HT1080 (cell line): ENCODE measurements around the gene SFXN5. TPM values are rescaled to one million over a fixed set of nuclear protein-coding genes. Genes with fewer than 3 reads are reported as not detected.
"Not testable (repeated sequence)": the region's sequence is repeated elsewhere in the genome, so short reads cannot be mapped to it uniquely, and the experiment has no call there.

Experiments
- DNase-seq: peaks from one replicate; pipeline ENCODE4 v3.0.0-alpha.2; 2015; ENCODE audit warnings: low read depth
- total RNA-seq: library from RNA; depleted of rRNA; stranded (reverse); fragments of >200 nt; shearing (Covaris generic); gene quantifications from 2 replicates; pipeline ENCODE4 v1.2.3, GENCODE V29; 2014

Gene SFXN5
- total RNA-seq, 1 experiment from 2014 or later: 13.8 TPM

DNA sequence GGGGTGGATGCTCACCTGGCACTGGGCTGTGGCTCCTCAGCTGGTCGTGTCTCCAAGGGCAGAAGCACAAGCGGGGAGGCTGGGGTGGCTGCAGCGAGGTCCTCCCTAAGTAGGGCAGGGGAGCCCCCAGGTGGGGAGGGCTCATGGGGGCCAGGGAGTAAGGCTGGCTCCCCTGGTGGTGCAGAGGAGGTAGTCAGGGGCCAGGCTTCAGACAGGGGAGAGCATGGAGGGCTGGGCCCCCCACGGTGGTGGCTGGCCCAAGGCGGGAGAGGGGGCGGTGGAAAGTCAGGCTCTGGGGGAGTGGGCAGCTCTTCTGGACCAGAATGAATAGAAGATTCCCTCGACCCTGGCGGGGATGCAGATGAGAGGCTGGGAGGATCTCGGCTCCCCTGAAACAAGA lies 8.1 kb upstream of the SFXN5 start:
- DNase-seq: no peak

DNA sequence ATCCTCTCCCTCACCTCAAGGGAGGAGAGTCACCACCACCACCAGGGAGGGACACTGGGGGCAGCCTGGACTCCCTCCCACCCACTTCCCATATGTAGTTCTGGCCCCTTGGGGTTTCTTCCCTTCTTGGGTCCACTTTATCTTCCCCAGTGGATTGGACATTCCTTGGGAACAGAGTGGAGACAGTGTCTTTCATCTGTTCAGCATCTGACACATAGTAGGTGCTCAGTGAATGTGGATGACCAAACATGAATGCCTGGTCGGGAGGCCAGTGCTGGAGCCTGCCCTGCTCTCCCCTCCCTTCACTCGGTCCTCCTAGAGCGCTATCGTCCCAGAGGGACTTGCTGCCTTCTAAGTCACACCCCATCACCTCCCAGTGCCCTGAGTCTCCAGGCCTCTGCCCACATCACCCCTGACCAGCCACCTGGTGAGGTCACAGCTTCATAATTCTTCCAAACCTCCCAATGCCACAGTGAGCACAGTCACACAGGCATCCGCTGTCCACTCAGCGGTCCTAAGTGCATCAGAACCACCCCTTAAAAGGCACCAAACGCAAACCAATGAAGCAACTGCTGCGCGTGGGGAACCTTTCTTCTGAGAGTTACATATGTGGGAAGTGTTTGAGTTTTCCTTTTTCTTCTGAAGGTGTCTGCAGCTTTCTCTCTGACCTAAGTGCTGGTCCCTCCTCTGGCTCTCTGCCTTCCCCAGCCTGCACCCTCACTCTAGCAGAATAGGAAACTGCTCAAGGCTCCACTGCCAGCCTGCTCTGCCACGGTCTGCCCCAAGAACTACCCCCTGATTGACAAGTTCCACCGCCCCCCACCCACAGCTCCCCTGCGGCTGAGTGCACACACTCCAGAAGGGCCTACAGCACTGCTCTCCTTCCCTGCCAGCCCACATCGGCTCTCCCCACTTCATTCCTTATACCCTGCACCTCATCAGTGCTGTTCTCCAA lies 7.2 kb upstream of the SFXN5 start:
- no peak for DNase-seq

DNA sequence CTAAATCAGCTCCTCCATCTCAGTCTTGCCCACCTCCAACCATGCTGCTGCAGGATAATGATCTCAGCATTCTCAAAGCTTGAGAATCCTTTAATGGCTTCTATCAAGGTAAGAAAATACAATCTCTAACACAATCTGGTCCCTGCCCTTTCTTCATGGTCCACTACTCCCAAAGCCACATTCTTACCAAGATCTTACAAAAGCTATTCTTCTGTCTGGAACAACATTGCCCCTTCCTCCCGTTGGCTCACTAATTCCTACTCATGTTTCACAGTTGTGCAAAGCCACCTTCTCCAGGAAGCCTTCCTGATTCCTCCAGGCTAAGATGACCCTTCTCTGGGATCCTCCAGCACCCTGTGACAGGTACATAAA lies 5.9 kb upstream of the SFXN5 start:
- no peak for DNase-seq

DNA sequence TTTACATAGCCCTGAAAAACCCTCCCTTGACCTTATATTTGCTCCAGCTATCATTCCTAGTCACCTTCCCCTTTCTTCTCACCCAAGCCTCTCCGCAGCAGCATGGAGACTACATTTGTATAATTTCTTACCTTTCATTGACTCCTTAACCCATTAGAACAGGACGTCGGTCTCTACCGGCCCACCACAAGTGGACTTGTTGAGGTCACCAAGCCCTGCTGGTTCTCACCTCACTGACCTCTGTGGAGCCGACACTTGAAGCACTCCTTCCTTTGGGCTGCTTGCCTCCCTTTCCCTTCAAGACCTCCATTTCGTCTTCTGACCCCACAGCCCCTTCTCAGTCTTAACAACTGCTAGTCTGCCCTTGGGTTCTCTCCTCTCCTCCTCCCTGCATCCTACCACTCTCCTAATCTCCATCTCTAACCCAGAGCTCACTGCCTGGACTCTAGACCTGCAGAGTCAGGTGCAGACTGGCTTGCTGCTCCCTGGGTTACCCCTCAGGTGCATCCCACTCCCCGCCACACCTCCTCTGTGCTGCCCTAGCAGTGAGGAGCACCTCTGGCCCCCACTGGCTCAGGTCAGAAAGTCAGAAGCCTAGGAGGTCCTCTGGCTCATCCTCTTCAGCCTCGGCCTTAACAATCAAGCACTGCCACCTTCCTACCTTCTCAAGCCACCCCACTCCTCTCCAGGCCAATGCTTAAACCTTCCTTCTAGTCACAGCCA lies 5.3 kb upstream of the SFXN5 start:
- no peak for DNase-seq

DNA sequence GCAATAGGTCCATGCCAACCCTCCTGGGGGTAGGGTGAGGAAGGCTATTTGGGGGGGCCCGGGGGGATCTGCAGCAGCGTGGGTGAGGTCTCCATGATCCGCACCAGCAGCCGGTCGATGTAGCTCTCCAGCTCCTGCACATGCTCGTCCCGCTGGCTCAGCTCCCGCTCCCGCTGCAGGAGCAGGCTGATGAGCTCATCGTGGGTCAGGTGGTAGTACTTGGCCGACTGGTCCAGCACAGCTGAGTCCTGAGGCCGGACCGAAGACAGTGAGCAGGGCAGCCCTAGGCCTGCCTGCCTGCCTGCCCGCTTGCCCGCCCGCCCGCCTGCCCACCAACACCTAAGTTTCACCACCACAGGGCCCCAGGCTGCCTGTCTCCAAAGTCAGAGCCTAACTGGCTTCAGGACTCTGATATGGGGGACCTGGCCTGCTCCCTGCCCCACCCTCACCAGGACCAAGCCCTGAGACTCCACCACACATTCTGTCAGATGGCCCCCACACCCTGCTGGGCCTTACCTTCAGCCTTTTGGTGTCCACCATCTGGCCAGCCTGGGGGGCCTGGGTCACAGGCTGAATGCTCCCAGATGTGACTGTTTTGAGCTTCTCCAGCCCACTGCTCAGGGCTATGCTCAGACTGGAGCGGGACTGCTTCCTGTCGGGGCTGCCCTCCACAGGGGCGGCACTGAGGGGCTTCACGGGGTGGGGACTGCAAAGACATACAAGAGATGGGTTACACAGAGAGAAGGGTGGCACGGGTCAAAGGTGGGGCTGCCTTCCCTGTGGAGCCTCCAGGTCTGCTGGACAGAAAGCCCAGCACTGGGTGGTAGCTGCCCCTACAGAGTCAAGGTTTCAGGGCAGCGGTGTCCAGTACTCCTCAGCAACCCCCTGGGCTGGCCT lies 4.2 kb upstream of the SFXN5 start:
- no peak for DNase-seq

DNA sequence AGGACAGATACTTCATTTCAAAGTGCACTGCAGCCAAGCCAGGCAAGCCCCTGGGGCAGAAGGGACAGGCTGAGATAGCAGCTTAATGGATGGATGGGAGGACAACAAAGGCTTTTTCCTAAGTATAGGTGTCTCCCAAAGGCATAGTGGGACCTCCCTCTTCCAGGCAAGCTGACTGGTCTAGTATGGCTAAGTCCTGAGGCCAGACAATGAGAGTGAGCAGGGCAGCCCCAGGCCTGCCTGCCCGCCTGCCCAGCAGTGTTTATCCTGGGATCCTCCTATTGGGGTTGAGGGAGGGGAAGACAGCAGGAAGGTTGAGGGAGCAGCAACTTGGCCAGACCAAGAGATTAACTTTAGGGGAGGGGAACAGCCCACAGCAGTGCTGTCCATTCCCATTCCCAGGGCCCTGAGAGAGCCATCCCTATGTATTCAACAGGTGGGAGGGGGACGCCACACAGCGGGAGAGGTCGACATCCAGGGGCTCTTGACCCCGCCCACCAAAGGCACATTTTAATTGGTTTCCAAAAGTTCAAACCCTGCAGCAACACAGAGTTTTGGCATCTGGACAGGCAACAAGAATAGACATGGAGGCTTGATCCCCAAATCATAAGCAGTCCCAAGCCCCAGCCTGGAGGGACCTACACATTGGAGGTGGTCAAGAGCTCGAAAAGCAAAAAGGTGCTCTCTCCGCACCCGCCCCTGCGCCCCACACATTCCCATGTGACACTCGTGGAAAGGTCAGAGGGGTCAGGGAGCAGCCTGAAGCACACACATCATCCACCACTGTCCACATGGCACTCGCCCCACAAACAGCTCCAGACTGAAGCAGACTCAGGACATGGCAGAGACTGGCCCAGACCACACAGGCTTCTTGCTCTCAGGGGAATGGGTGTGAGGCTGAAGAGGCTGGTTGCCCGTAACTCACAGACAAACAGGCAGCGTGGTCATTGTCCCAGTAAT lies 2.9 kb upstream of the SFXN5 start:
- DNase-seq: no peak

DNA sequence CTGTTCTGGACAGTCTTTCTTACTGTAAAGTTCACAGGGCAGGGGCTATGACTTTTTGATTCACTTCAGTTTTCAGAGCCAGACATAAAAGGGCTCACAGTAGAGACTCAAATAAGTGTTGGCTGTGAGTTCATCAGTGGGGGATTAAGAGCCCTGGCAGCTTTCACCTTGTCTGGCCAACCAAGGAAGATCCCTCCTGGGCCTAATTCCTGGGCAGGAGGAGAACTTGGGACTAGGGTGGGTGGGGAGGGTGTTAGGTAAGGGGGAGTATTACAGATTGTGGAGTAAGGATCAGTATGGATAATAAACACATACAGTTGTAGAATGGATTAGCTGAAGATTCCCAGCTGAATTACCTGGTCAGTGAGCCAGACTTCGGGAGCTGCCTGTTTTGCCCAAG lies 904 bp upstream of the SFXN5 start:
- DNase-seq: no peak

DNA sequence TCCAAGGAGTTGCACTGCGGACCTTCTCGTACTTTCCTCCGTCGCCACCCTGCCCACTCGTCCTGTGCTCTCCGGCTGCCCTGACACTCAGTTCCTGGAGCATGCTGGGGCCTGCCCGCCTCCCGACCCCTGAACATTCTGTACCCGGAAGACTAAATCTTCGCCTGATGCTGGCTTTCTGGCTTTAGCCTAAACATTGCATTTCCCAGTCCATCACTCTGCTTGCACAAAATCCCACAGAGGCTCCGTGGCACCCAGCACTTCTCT lies 550 bp upstream of the SFXN5 start:
- DNase-seq: no peak

DNA sequence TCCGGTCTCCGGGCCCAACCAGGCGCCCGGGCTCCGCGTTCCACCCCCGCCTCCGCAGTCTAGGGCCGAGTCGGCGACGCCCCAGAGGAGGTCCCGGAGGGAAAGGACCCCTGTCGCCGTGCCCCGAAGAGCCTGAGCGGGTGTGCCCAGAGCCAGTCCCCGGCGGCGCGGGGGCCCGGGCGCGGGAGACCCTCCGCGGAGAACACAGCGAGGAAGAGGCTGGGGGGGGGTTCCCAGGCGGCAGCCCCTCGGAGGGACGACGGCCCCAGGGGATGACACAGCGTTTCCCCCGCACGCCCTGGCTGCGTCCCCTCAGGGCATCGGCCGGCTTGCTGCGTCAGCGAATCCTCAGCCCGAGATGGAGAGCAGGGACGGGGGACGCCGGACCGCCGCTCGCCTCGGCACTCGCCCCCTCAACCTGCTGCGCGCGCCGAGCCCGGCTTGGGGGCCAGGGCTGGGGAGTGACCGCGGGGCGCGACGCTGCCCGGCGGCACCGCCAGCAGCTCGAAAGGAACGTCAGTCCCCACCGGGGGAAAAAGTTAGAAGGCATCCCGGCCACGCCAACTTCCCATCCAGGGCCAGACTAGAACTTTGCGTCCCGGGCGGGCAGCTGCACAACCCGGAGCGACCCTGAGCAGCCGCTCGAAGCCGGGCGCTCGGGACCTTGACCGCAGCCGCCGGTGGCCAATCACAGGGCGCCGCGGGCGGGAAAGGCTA lies 711 bp downstream of the SFXN5 start:
- no peak for DNase-seq

DNA sequence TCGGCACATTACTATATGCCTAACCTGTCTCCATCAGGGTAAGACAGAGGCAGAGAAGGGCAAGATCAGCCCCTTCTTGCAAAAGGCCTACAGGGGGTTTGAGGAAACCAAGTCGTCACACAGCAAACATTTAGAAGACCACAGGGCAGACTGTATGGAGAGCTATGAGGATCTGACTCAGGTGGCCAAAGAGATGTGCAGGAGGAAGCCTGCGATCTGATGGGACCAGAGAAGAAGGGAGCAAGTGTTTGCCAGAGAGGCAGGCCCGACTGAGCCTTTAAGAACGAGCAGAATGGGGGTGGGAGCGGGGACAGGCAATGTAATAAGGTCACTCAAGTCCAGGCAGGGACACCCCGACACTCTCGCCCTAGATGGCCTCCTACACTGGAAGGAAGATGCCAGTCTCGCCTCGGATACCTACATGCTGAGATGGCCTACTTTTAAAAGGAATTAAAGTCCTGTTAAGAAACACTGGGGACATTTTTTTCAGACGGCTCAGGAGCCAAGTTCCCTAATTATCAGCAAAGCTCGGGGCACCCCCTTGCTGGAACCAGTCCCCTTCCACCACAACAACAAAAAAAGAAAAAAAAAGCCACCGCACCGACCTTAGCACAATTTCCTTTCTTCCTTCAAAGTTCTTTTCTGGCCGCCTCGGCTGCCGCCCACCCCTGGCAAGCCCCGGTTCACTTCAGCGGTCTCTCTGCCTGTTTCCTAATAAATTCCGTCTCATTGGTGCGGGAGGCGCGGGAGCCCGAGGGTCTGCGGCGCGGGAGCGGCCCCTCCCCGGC lies 1.5 kb downstream of the SFXN5 start:
- DNase-seq: peak; percentile 29

DNA sequence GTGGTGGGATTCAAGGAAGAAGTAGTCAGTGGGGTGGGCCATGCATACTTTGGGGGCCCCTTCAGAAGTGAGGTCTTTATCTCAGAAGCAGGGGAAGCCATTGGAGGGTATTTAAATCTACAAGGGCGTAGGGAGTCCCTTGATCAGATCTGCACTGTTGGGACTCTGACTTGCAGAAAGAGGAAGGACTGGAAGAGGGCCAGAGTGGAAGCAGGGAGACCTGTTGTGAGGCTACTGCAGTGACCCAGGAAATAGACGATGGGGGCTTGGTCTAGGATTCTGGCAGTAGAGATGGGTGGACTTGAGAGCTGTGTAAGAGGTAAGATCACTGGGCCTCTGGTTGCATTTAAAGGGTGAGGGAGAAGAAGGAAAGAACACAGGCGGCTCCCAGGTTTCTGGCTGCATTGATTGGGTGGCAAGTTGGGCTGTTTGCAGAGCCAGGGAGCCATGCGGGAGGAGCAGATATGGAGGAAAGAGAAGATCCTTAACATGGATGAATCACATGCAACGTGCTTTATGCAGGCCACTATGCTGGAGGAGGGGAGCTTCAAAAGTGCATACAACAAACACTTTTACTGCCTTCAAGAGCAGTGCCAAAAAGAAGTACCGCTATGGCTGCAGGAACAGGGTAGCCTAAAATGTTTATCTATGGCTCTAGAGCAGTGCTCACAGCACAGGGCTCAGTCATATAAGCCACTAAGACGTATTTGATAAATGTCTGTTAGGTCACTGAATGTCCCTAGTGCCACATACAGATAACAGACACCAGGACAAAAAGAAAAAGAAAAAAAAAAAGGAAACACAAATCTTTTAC lies 2.3 kb downstream of the SFXN5 start:
- DNase-seq: no peak

DNA sequence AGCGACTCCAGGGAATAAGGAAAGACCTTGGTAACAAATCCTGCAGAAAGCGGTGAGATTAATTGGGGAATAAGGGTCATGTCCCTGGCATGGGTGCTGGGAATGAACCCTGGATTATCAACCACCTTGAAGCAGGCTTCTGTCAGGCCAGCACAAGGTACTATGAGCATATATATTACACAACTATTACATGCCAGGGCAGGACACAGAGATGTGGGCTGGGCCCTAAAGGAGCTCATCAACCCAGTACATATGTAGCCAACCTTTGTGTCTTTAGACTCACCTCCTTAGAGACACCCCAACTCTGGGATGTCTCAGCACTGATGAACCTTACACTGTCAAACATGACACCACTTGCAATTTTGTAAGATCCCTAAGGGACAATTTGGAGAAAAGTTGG lies 3.4 kb downstream of the SFXN5 start:
- no peak for DNase-seq

DNA sequence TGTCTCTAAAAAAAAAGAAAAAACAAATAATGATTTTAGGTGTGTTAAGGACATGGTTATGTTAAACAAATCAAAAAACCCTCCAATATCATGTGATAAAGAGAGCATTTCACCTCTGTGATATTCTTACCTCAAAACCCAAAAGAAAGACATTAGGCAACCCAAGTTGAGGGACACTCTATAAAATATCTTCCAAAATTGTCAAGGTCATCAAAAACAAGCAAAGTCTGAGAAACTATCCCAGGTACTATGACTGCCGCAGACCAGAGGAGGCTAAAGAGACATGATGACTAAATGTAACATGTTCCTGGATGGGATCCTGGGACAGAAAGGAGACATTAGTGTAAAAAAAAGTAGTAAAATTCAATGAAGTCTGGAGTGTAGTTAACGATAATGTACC lies 4.5 kb downstream of the SFXN5 start:
- DNase-seq: no peak

DNA sequence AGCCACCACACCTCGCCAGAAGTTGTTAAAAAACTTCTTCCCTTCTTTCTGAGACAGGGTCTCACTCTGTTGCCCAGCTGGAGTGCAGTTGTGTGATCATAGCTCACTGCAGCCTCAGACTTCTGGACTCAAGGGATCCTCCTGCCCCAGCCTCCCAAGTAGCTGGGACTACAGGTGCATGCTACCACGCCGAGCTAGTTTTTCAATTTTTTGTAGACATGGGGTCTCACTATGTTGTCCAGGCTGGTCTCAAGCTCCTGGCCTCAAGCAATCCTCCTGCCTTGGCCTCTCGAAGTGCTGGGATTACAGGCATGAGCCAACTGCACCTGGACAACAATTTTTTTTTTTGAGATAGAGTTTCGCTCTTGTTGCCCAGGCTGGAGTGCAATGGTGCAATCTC lies 6.4 kb downstream of the SFXN5 start:
- DNase-seq: not testable (repeated sequence)

DNA sequence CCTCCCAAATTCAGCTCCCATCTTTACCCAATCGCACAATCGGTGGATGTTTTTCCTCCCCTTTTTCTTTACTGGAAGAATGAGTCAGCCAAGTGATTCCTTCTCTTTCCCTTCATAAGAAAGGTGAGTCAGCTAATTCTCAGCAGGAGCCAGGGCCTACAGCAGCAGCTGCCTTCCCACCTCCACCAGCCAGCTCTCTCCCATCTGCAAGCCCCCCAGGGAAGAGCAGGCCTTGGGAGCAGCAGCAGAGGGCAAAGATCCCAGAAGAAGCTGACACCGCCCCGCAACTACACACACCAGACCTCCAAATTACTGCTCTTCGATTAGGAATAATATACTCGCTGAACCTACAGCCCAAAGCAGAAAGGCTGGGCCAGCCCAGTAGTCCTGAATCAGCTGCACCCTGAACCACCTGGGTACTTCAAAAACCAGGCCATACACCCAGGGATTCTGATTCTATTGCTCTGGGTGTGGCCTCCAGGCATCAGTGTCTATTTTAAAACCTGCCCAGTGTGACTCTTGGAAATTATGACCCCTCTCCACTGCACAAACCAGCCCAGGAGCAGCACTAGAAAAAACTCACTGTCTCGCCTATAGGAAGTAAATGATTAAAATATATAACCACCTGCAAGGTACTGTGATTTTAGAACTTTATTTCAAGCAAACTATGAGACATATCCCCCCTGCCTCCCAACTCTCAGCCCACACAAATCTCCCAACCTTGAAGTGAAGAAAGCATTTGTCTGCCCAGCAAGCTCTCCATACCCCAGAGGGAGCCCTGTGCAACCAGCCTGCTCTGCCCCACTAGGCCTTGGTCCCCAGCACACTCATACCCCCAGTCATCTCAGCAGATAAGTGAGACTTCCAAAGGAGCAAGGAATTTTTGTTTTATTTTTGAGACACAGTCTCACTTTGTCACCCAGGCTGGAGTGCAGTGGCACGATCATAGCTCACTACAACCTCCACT lies 7.3 kb downstream of the SFXN5 start:
- peak; percentile 90 for DNase-seq

DNA sequence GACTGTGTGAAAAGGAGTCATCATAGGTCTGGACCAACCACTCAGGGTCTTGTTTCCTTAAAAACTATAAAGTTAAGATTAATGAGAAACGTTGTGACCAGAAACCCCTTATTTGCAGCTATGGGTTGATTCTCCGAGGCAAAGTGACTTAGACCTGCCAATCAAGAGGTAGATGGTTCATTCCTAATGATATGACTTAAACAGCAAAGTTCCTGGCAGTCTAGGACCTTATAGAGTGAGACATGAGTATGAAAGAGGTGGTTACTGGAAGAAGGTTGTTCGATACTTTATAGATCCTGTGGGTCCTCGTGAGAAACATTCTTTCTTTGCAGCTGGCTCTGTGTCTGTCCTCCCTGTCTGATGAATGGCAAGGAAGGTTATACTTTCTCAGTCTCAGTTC lies 8.0 kb downstream of the SFXN5 start:
- no peak for DNase-seq

DNA sequence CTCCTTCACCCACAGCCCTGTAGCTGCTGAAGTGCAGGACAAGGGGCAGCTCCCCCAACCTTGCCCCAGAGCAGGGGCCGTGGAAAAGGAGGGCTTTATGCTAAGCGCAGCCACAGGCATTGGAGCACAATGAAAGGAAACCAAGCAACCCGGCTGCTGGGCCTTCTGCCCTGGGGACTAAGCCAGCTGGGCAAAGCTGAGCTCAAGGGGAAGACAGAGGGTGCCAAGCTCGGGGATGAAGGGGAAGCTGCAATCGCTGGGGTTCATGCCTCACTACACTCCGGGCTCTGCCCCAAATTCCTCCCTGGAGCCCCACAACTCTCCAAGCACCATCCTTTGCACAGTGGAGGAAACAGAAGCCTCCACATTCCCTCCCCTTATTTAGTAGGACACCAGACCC lies 12.4 kb downstream of the SFXN5 start:
- no peak for DNase-seq
